Activated CD4-positive, alpha-beta T cell treated with anti-CD3 and anti-CD28 coated beads, Interleukin-2, Interleukin-6, amounts not matched to agents 100 ng/mL and 50 ng/mL, durations not matched to agents 16 hours and 8 hours (primary cell): ENCODE results near the gene PRC1.

Experiments
- DNase-seq: peaks from one replicate; pipeline ENCODE4 v3.0.0-alpha.2; 2020

PRC1 gene

GRCh38 chr15:90989040-90989768 lies 5.1 kb downstream of the PRC1 start:
- DNase-seq: no peak

GRCh38 chr15:90988296-90988695 lies 6.0 kb downstream of the PRC1 start:
- no peak for DNase-seq

- DNase-seq: no peak
Observed at GRCh38 chr15:90987561-90988141, 6.7 kb downstream of the PRC1 start.

GRCh38 chr15:90986790-90987507 lies 7.4 kb downstream of the PRC1 start:
- peak; percentile 19 for DNase-seq

GRCh38 chr15:90982135-90982534 lies 12.2 kb downstream of the PRC1 start:
- DNase-seq: peak; percentile 47

GRCh38 chr15:90981681-90982080 lies 12.7 kb downstream of the PRC1 start:
- DNase-seq: no peak

- no peak for DNase-seq
Observed at GRCh38 chr15:90979582-90979981, 14.8 kb downstream of the PRC1 start.

- no peak for DNase-seq
Observed at GRCh38 chr15:90974216-90974615, 20.1 kb downstream of the PRC1 start.

GRCh38 chr15:90972133-90972532 lies 22.2 kb downstream of the PRC1 start:
- DNase-seq: no peak

- DNase-seq: no peak
Observed at GRCh38 chr15:90970274-90970673, 24.1 kb downstream of the PRC1 start.

- no peak for DNase-seq
Observed at GRCh38 chr15:90968434-90968833, 25.9 kb downstream of the PRC1 start.

- DNase-seq: no peak
Observed at GRCh38 chr15:90967206-90967605, 27.1 kb downstream of the PRC1 start.

- DNase-seq: no peak
Observed at GRCh38 chr15:90966262-90966661, 28.1 kb downstream of the PRC1 start.

GRCh38 chr15:90962021-90962420 lies 32.3 kb downstream of the PRC1 start:
- no peak for DNase-seq

- DNase-seq: no peak
Observed at GRCh38 chr15:90960298-90961091, 33.8 kb downstream of the PRC1 start.

GRCh38 chr15:90959894-90960293 lies 34.4 kb downstream of the PRC1 start:
- DNase-seq: no peak

- no peak for DNase-seq
Observed at GRCh38 chr15:90959028-90959595, 35.2 kb downstream of the PRC1 start.

GRCh38 chr15:90957791-90958190 lies 36.5 kb downstream of the PRC1 start:
- DNase-seq: no peak

- DNase-seq: no peak
Observed at GRCh38 chr15:90957031-90957790, 37.1 kb downstream of the PRC1 start.

- DNase-seq: peak; percentile 84
Observed at GRCh38 chr15:90956274-90957030, 37.9 kb downstream of the PRC1 start.

GRCh38 chr15:90955624-90956273 lies 38.6 kb downstream of the PRC1 start:
- peak; percentile 23 for DNase-seq
